Panc1 (cell line): ENCODE results near the gene LNX1. TPM values are rescaled to one million over a fixed set of nuclear protein-coding genes. Genes with fewer than 3 reads are reported as not detected.

Experiments
- ATAC-seq: fragments of 200-7000 bp; cut with Tn5 transposase; 2 replicates; pipeline ENCODE4 v1.9.1; 2020; ENCODE audit warnings: mild to moderate bottlenecking, moderate library complexity
- BruUV-seq: library from RNA; stranded (reverse); fragments of 400-500 nt; replicated peaks from 2 replicates; lab custom pipeline; 2021; lab: Mats Ljungman, UMichigan
- CTCF ChIA-PET: fragments of 300-600 bp; sonication (Branson Sonifier 250); formaldehyde crosslinking; loops from one replicate; lab custom pipeline; 2022; ENCODE audit warnings: antibody characterized with exemption; lab: Charles Lee
- POLR2A ChIA-PET: fragments of 300-600 bp; sonication (Branson Sonifier 250); formaldehyde crosslinking; loops from one replicate; lab custom pipeline; 2022; ENCODE audit warnings: antibody characterized with exemption; lab: Charles Lee
- DNase-seq: peaks from one replicate; pipeline ENCODE4 v3.0.0-alpha.2; 2010; ENCODE audit warnings: low read depth, low spot score
- H3K27ac ChIP-seq: 2 replicates; pipeline ENCODE4 v1.5.1; 2011; ENCODE audit warnings: mild to moderate bottlenecking, low read length, inconsistent platforms
- H3K27me3 ChIP-seq: fragments of 200-500 bp; sonication (Bioruptor generic); 2 replicates; pipeline ENCODE4 v1.6.0; 2014; ENCODE audit warnings: low read length, inconsistent platforms; ENCODE audit not compliant: control insufficient read depth, insufficient read depth
- H3K36me3 ChIP-seq: fragments of 200-500 bp; sonication (Bioruptor generic); 2 replicates; pipeline ENCODE4 v1.5.1; 2014; ENCODE audit warnings: inconsistent platforms, mild to moderate bottlenecking, low read length, moderate library complexity; ENCODE audit not compliant: control insufficient read depth, insufficient read depth
- H3K4me1 ChIP-seq: 2 replicates; pipeline ENCODE4 v1.5.1; 2011; ENCODE audit warnings: inconsistent platforms, mild to moderate bottlenecking, low read length, moderate library complexity; ENCODE audit not compliant: control insufficient read depth, insufficient read depth
- H3K4me3 ChIP-seq, 2 experiments: 2 replicates each; pipeline ENCODE4 v1.5.1; 2011 to 2012; ENCODE audit warnings: low read depth in 2 of 2, low read length in 2 of 2, mild to moderate bottlenecking in 2 of 2, inconsistent platforms in 1 of 2, moderate library complexity in 1 of 2
- H3K9me3 ChIP-seq: fragments of 200-500 bp; sonication (Bioruptor generic); 2 replicates; pipeline ENCODE4 v1.5.1; 2014; ENCODE audit warnings: low read depth, mild to moderate bottlenecking, inconsistent platforms, low read length, moderate library complexity; ENCODE audit not compliant: control insufficient read depth, insufficient read depth
- CTCF ChIP-seq: fragments of 450-650 bp; IDR thresholded peaks from 2 replicates; pipeline ENCODE4 v1.5.1; 2017; ENCODE audit warnings: mild to moderate bottlenecking
- POLR2AphosphoS5 ChIP-seq: IDR thresholded peaks from 2 replicates; pipeline ENCODE4 v1.6.1; 2012; ENCODE audit warnings: mild to moderate bottlenecking, low read depth, low read length, moderate library complexity
- REST ChIP-seq, 2 experiments: IDR thresholded peaks; 2 replicates each; pipeline ENCODE4 v1.6.1; 2011 to 2012; ENCODE audit warnings: low read depth in 2 of 2, control low read depth in 1 of 2, low read length in 1 of 2, mild to moderate bottlenecking in 1 of 2, moderate library complexity in 1 of 2; ENCODE audit not compliant: insufficient read depth in 1 of 2
- SIN3A ChIP-seq: IDR thresholded peaks from 2 replicates; pipeline ENCODE4 v1.6.1; 2012; ENCODE audit warnings: low read depth, mild to moderate bottlenecking, low read length, moderate library complexity, borderline replicate concordance; ENCODE audit not compliant: insufficient read depth
- TCF7L2 ChIP-seq: IDR thresholded peaks from 2 replicates; pipeline ENCODE4 v1.6.1; 2011; ENCODE audit warnings: mild to moderate bottlenecking, low read depth, low read length, inconsistent platforms
- in situ Hi-C: cut with HindIII; loops from 2 replicates; pipeline ENCODE4 v1.10.0; 2016; ENCODE audit warnings: low sequenced_read_pairs, low pct_unique_long_range_greater_than_20kb
- intact Hi-C: fragments of 100-400 bp; cut with micrococcal nuclease; formaldehyde crosslinking; loops from one replicate; pipeline ENCODE4 v1.10.0; 2022; ENCODE audit not compliant: unreplicated experiment
- total RNA-seq: library from RNA; stranded (reverse); gene quantifications from one replicate; pipeline ENCODE4 v1.2.1, GENCODE V29; 2021; ENCODE audit not compliant: unreplicated experiment

The LNX1 gene
- total RNA-seq, 1 experiment from 2014 or later: 0.18 TPM

- intact Hi-C loops: no loop called here
- Histone ChIP-seq H3K27ac (no peak overlapping the region), H3K36me3 (peaks cover 4% of the 10 kb centered on the region; the same call in 1 of the 2 replicates), H3K9me3 (no peaks in the 10 kb centered on the region), H3K4me3 (no peak overlapping the region), H3K27me3 (no peaks in the 10 kb centered on the region), H3K4me1 (no peaks in the 10 kb centered on the region)
- TF ChIP-seq CTCF (no peak), REST (IDR thresholded peaks at IDR 0.05; ENCODE audit: insufficient read depth in 1 of 2, low read depth in 2 of 2, low read length in 1 of 2) (no peak), POLR2AphosphoS5 (no peak), TCF7L2 (no peak), SIN3A (no peak)
- BruUV-seq: no TSS peak
- ATAC-seq (no peak), DNase-seq (no peak)
- ChIA-PET POLR2A (no interaction called here), CTCF (no interaction called here)
- in situ Hi-C loops: no loop called here
These were observed 137.9 kb downstream of the LNX1 start for GRCh38 chr4:53453385-53453784.

- H3K36me3 ChIP-seq: peaks cover 4% of the 10 kb centered on the region; the same call in 1 of the 2 replicates
- ATAC-seq: no peak
These were observed 140.5 kb downstream of the LNX1 start for GRCh38 chr4:53450773-53451172.

More at GRCh38 chr4:53450773-53451172, 140.5 kb downstream of the LNX1 start:
- intact Hi-C loops: no loop called here
- in situ Hi-C loops: no loop called here
- no TSS peak for BruUV-seq
- no peak for DNase-seq
- H3K4me1 ChIP-seq: no peaks in the 10 kb centered on the region
- no peak overlapping the region for H3K27ac ChIP-seq
- ChIA-PET CTCF (no interaction called here), POLR2A (interaction anchor here (0.7 kb wide), 1 partner anchor 9 kb away, joined by 7 read pairs; no protein-coding TSS in a partner anchor)
- H3K27me3 ChIP-seq: no peaks in the 10 kb centered on the region
- no peak overlapping the region for H3K4me3 ChIP-seq
- no peak for TF ChIP-seq REST (IDR thresholded peaks at IDR 0.05; ENCODE audit: insufficient read depth in 1 of 2, low read depth in 2 of 2, low read length in 1 of 2)
- no peak for TF ChIP-seq POLR2AphosphoS5
- no peak for TF ChIP-seq TCF7L2
- TF ChIP-seq SIN3A: no peak
- TF ChIP-seq CTCF: no peak
- no peaks in the 10 kb centered on the region for H3K9me3 ChIP-seq
